ENCODE data around the gene PLEKHG4.

PLEKHG4 gene

DNA sequence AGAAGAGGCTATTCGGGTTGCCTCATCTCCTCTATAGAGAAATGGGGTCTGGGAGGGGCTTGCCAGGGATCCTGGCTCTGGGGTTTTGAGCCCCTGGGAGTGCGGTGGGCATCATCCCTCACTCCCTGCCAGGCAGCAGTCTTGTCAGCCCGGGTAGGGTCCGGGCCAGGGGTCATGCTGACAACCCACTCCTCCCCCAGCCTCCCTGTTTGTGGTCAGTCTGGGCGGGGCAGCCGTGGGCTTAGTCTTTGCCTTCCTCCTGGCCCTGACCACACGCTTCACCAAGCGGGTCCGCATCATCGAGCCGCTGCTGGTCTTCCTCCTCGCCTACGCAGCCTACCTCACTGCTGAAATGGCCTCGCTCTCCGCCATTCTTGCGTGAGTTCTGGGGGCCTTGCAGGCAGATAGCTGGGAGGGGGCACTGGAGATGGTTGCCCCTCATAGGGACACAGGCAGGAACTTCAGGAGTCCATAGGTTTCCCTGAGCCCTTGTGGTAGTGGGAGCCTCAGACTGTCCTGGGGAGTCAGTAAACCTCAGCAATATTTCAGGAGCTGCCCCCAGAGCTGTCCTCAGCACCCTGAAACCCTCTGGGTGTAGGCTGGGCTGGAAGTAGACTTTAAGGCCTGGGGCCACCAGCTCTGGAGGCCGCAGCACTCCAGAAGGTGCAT, 23.6 kb upstream of the PLEKHG4 start:
- Histone ChIP-seq H3K4me1 (ENCODE audit: control insufficient read depth, insufficient read depth, low read length) (no peaks in the 10 kb centered on the region; the same call in 1 of the 2 replicates), H3K9ac (ENCODE audit: low read length) (no peak overlapping the region), H3K27ac (ENCODE audit: low read depth, low read length) (no peak overlapping the region), H3K9me3 (ENCODE audit: control insufficient read depth, insufficient read depth, low read depth, low read length) (no peaks in the 10 kb centered on the region), H3K27me3 (ENCODE audit: control insufficient read depth, insufficient read depth, low read length) (peaks cover 3% of the 10 kb centered on the region), H3K4me3 (ENCODE audit: low read depth, low read length) (no peak overlapping the region), H3K36me3 (ENCODE audit: control insufficient read depth, insufficient read depth, low read length) (0 out of 2 replicates have a peak, but pooled peaks cover 7% of the 10 kb centered on the region)

DNA sequence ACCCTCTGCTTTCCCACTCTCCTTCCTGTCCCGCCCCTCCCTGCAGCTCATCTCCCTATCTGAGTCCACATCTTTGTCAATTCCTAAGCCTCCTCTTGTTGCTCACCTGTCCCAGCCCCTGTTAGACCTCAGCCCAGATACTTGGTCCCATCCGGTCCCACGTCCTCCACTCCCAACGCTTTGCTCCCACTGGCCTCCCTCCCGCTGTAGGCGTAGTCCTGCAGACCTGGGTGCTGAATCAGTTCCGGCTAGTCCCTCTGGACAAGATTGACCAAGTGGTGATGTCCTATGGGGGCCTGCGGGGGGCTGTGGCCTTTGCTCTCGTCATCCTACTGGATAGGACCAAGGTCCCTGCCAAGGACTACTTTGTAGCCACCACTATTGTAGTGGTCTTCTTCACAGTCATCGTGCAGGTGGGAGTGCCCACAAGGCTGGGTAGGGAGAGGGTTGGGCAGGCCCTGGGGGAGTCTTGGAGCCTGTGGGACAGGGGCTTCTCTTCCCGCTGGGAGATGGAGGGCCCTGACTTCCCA, 22.6 kb upstream of the PLEKHG4 start:
- H3K36me3 ChIP-seq (ENCODE audit: control insufficient read depth, insufficient read depth, low read length), result 0 out of 2 replicates have a peak, but pooled peaks cover 7% of the 10 kb centered on the region
- H3K4me1 ChIP-seq (ENCODE audit: control insufficient read depth, insufficient read depth, low read length), result no peaks in the 10 kb centered on the region; the same call in 1 of the 2 replicates
- H3K27me3 ChIP-seq (ENCODE audit: control insufficient read depth, insufficient read depth, low read length), result no peaks in the 10 kb centered on the region
- no peaks in the 10 kb centered on the region for H3K9me3 ChIP-seq (ENCODE audit: control insufficient read depth, insufficient read depth, low read depth, low read length)
- H3K4me3 ChIP-seq (ENCODE audit: low read depth, low read length), result no peak overlapping the region
- H3K9ac ChIP-seq (ENCODE audit: low read length), result no peak overlapping the region
- no peak overlapping the region for H3K27ac ChIP-seq (ENCODE audit: low read depth, low read length)

DNA sequence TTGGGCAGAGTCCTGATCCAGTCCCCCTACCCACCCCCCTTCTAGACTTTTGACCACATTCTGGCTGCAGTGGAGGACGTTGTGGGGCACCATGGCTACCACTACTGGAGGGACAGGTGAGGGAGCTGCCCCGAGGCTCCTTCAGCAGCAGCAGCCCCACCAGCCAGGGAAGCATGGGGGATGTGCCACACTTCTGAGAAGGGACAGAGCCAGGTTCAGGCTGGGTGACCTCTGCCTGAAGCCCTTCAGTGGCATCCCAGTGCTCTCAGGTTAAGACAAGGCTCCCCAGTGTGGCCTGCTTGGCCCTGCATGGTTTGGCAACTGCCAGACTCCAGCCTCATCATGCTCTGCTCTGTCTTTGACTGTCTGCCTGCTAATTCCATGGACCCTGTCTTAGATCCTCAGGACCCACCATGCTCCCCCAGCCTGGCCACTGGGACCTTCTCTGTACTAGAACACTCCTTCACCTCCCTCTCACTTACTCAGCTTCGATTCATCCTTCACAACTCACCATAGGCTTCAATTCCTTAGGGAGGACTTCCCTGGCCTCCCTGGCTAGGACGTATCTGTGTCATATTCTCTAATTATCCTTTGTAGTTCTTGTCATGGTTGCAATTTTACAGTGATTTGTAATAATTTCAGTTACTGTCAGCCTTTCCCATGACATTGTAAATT, 21.7 kb upstream of the PLEKHG4 start:
- Histone ChIP-seq H3K4me3 (ENCODE audit: low read depth, low read length) (no peak overlapping the region), H3K4me1 (ENCODE audit: control insufficient read depth, insufficient read depth, low read length) (no peaks in the 10 kb centered on the region; the same call in 1 of the 2 replicates), H3K9me3 (ENCODE audit: control insufficient read depth, insufficient read depth, low read depth, low read length) (no peaks in the 10 kb centered on the region), H3K9ac (ENCODE audit: low read length) (no peak overlapping the region), H3K27me3 (ENCODE audit: control insufficient read depth, insufficient read depth, low read length) (no peaks in the 10 kb centered on the region), H3K27ac (ENCODE audit: low read depth, low read length) (no peak overlapping the region), H3K36me3 (ENCODE audit: control insufficient read depth, insufficient read depth, low read length) (0 out of 2 replicates have a peak, but pooled peaks cover 7% of the 10 kb centered on the region)

DNA sequence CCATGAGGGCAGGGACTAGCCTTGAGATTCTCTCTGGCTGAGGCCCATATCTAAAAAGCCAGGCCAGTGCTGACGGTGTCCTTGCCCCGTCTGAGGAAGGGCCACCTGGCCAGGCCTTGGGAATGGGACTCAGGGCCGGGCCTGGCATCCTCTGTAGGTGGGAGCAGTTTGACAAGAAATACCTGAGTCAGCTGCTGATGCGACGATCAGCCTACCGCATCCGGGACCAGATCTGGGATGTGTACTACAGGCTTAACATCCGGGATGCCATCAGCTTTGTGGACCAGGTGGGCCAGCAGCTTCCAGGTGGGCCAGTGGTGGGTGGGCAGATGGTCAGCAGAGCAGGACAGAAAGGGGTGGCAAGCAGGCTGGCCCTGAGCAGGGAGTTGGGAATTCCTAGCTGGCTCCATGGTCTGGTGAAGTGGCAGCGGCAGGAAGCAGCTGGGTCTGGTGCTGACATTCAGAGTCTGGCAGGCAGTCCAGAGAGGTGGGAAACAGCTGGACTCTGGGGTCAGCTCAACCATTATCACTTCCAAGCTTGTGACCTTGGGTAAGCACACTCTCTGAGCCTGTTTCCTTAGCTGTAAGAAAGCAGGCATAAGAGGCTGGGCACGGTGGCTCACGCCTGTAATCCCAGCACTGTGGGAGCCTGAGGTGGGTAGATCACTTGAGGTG, 21.0 kb upstream of the PLEKHG4 start:
- Histone ChIP-seq H3K27me3 (ENCODE audit: control insufficient read depth, insufficient read depth, low read length) (no peaks in the 10 kb centered on the region), H3K27ac (ENCODE audit: low read depth, low read length) (no peak overlapping the region), H3K9ac (ENCODE audit: low read length) (no peak overlapping the region)

DNA sequence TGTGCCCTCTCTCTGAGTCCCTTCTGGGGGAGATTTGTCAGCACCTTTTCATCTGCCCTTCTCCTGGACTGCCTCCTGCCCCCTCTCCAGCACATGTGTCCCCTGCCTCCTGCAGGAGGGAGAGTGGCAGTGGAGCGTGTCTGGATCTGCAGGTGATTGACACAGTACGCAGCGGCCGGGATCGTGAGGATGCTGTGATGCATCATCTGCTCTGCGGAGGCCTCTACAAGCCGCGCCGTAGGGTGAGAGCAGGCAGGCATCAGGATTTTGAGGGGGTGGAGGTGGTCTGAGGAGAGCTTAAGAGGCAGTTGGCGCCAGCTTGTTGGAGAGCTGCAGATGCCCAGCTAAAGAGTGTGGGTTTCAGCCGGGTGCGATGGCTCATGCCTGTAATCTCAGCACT, 19.6 kb upstream of the PLEKHG4 start:
- Histone ChIP-seq H3K27me3 (ENCODE audit: control insufficient read depth, insufficient read depth, low read length) (no peaks in the 10 kb centered on the region; the same call in 1 of the 2 replicates), H3K4me3 (ENCODE audit: low read depth, low read length) (no peak overlapping the region), H3K27ac (ENCODE audit: low read depth, low read length) (no peak overlapping the region), H3K36me3 (ENCODE audit: control insufficient read depth, insufficient read depth, low read length) (0 out of 2 replicates have a peak, but pooled peaks cover 7% of the 10 kb centered on the region), H3K9me3 (ENCODE audit: control insufficient read depth, insufficient read depth, low read depth, low read length) (no peaks in the 10 kb centered on the region), H3K9ac (ENCODE audit: low read length) (no peak overlapping the region), H3K4me1 (ENCODE audit: control insufficient read depth, insufficient read depth, low read length) (no peaks in the 10 kb centered on the region; the same call in 1 of the 2 replicates)

More for the DNA sequence above, 21.0 kb upstream of the PLEKHG4 start:
- Histone ChIP-seq H3K4me1 (ENCODE audit: control insufficient read depth, insufficient read depth, low read length) (no peaks in the 10 kb centered on the region; the same call in 1 of the 2 replicates), H3K9me3 (ENCODE audit: control insufficient read depth, insufficient read depth, low read depth, low read length) (no peaks in the 10 kb centered on the region), H3K36me3 (ENCODE audit: control insufficient read depth, insufficient read depth, low read length) (0 out of 2 replicates have a peak, but pooled peaks cover 7% of the 10 kb centered on the region), H3K4me3 (ENCODE audit: low read depth, low read length) (no peak overlapping the region)

DNA sequence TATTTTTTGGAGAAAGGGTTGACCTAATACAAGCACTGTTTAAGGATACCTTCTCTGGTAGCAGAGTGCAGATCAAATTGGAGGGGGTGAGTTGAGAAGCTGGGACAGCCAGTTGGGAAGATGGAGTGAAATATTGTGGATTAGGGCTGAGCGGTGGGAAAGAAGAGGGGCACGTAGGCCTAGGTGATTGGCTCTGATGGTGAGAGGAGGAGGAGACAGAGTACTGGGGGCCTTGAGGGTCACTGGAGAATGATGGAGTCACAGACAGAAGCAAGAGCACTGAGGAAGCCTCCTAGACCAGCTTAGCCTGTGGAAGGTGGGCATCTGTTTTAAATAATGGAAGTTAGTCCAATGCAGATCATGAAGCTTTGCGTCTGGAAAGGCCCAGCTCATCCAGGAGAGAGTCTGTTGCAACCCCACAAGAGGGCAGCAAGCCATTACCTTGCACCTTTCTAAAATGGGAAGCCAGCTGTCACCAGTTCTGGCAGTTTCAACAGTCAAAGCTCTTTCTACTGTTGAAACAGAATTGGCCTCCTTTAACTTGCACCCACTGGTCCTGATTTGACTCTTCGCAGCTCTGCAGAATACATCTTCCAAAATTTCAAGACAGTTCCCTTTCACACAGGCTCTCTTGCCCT, 18.8 kb upstream of the PLEKHG4 start:
- Histone ChIP-seq H3K27me3 (ENCODE audit: control insufficient read depth, insufficient read depth, low read length) (no peaks in the 10 kb centered on the region; the same call in 1 of the 2 replicates), H3K4me3 (ENCODE audit: low read depth, low read length) (no peak overlapping the region), H3K9ac (ENCODE audit: low read length) (no peak overlapping the region), H3K36me3 (ENCODE audit: control insufficient read depth, insufficient read depth, low read length) (0 out of 2 replicates have a peak, but pooled peaks cover 4% of the 10 kb centered on the region), H3K27ac (ENCODE audit: low read depth, low read length) (no peak overlapping the region), H3K4me1 (ENCODE audit: control insufficient read depth, insufficient read depth, low read length) (no peaks in the 10 kb centered on the region; the same call in 1 of the 2 replicates), H3K9me3 (ENCODE audit: control insufficient read depth, insufficient read depth, low read depth, low read length) (no peaks in the 10 kb centered on the region)

DNA sequence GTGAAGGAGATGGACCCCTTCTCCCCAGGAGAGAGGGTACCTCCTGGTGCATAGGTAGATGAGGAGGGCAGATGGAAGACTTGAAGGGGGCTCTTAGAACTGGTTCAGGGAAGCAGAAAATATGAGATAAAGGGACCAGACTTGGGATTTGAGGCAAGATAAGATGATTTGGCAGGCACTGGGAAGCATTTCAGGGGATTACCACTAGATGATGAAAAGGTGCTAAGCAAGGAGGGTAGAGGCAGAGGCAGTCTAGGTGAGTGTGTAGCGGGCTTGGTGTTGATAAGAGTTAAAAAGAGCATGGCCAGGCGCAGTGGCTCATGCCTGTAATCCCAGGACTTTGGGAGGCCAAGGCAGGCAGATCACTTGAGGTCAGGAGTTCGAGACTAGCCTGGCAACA, 16.1 kb upstream of the PLEKHG4 start:
- Histone ChIP-seq H3K27ac (ENCODE audit: low read depth, low read length) (no peak overlapping the region), H3K4me1 (ENCODE audit: control insufficient read depth, insufficient read depth, low read length) (no peaks in the 10 kb centered on the region; the same call in 1 of the 2 replicates), H3K9ac (ENCODE audit: low read length) (no peak overlapping the region), H3K36me3 (ENCODE audit: control insufficient read depth, insufficient read depth, low read length) (no peaks in the 10 kb centered on the region), H3K27me3 (ENCODE audit: control insufficient read depth, insufficient read depth, low read length) (peaks cover 3% of the 10 kb centered on the region; the same call in 1 of the 2 replicates), H3K9me3 (ENCODE audit: control insufficient read depth, insufficient read depth, low read depth, low read length) (no peaks in the 10 kb centered on the region), H3K4me3 (ENCODE audit: low read depth, low read length) (no peak overlapping the region)

DNA sequence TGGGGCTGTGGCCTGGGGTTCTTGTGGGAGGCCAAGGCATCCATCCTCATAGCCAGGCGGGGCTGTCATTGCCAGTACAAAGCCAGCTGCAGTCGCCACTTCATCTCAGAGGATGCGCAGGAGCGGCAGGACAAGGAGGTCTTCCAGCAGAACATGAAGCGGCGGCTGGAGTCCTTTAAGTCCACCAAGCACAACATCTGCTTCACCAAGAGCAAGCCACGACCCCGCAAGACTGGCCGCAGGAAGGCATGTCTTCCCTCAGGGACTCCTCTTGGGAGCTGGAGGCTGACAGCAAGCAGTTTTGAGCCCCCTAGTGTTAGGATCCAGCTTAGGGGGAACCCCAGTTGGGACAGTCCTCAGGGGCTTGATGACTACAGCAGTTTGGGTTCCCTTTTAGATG, 15.1 kb upstream of the PLEKHG4 start:
- H3K27me3 ChIP-seq (ENCODE audit: control insufficient read depth, insufficient read depth, low read length), result peaks cover 3% of the 10 kb centered on the region; the same call in 1 of the 2 replicates
- peaks cover under 1% of the 10 kb centered on the region; the same call in 1 of the 2 replicates for H3K4me1 ChIP-seq (ENCODE audit: control insufficient read depth, insufficient read depth, low read length)
- H3K9ac ChIP-seq (ENCODE audit: low read length), result no peak overlapping the region
- no peak overlapping the region for H3K27ac ChIP-seq (ENCODE audit: low read depth, low read length)
- no peaks in the 10 kb centered on the region for H3K9me3 ChIP-seq (ENCODE audit: control insufficient read depth, insufficient read depth, low read depth, low read length)
- H3K36me3 ChIP-seq (ENCODE audit: control insufficient read depth, insufficient read depth, low read length), result no peaks in the 10 kb centered on the region
- no peak overlapping the region for H3K4me3 ChIP-seq (ENCODE audit: low read depth, low read length)

DNA sequence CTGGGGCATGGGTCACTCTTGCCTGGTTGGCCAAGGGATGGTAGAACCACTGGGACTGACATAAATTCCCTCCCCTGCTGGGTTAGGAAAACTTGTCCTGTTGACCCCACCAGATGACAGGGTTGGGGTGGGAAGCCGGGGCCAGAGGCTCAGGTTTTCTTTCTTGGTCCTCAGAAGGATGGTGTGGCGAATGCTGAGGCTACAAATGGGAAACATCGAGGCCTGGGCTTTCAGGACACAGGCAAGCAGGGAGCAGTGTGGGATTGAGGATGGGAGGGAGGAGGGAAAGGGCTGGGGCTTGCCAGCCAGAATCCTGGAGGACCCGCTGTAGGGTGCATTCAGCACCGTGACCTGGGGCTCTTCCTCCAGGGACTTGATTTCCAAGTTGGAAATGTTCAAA, 14.5 kb upstream of the PLEKHG4 start:
- Histone ChIP-seq H3K36me3 (ENCODE audit: control insufficient read depth, insufficient read depth, low read length) (no peaks in the 10 kb centered on the region), H3K27ac (ENCODE audit: low read depth, low read length) (no peak overlapping the region), H3K9ac (ENCODE audit: low read length) (no peak overlapping the region), H3K27me3 (ENCODE audit: control insufficient read depth, insufficient read depth, low read length) (peaks cover 3% of the 10 kb centered on the region; the same call in 1 of the 2 replicates), H3K4me3 (ENCODE audit: low read depth, low read length) (no peak overlapping the region), H3K9me3 (ENCODE audit: control insufficient read depth, insufficient read depth, low read depth, low read length) (no peaks in the 10 kb centered on the region), H3K4me1 (ENCODE audit: control insufficient read depth, insufficient read depth, low read length) (peaks cover 6% of the 10 kb centered on the region; the same call in 1 of the 2 replicates)

DNA sequence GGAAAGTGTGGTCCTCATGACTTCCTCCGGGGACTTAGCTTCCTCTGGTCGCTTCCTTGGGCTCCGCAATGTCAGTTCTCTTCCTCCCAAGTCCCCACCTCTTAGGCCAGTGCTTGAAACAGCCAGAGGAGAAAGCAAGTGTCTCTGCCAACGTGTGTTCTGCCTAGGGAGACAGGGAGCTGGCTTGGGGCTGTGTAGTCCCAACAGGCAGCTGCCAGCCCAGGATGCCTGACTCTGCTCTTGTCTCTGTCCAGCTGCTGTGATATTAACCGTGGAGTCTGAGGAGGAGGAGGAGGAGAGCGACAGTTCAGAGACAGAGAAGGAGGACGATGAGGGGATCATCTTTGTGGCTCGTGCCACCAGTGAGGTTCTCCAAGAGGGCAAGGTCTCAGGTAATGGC, 13.5 kb upstream of the PLEKHG4 start:
- Histone ChIP-seq H3K9me3 (ENCODE audit: control insufficient read depth, insufficient read depth, low read depth, low read length) (no peaks in the 10 kb centered on the region), H3K27me3 (ENCODE audit: control insufficient read depth, insufficient read depth, low read length) (peaks cover 3% of the 10 kb centered on the region; the same call in 1 of the 2 replicates), H3K9ac (ENCODE audit: low read length) (no peak overlapping the region), H3K36me3 (ENCODE audit: control insufficient read depth, insufficient read depth, low read length) (no peaks in the 10 kb centered on the region), H3K4me3 (ENCODE audit: low read depth, low read length) (no peak overlapping the region), H3K27ac (ENCODE audit: low read depth, low read length) (no peak overlapping the region), H3K4me1 (ENCODE audit: control insufficient read depth, insufficient read depth, low read length) (peaks cover 7% of the 10 kb centered on the region; the same call in 1 of the 2 replicates)
